Hypothalamus (tissue), 51 donors: ENCODE data around the gene HNRNPR.
"Not testable (repeated sequence)": the region's sequence is repeated elsewhere in the genome, so short reads cannot be mapped to it uniquely, and the experiment has no call there.

Source experiments
- DNase-seq, 51 donors: peaks; one replicate each; lab custom pipeline; 2025; lab: John Stamatoyannopoulos, UW

Gene HNRNPR

DNA sequence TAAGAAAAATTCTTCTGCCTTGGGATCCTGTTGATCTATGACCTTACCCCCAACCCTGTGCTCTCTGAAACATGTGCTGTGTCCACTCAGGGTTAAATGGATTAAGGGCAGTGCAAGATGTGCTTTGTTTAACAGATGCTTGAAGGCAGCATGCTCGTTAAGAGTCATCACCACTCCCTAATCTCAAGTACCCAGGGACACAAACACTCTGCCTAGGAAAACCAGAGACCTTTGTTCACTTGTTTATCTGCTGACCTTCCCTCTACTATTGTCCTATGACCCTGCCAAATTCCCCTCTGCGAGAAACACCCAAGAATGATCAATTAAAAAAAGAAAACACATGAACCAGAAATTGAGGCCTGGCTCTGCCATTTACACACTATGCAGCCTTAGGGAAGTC, 86.0 kb downstream of the HNRNPR start:
- not testable (repeated sequence) for DNase-seq

DNA sequence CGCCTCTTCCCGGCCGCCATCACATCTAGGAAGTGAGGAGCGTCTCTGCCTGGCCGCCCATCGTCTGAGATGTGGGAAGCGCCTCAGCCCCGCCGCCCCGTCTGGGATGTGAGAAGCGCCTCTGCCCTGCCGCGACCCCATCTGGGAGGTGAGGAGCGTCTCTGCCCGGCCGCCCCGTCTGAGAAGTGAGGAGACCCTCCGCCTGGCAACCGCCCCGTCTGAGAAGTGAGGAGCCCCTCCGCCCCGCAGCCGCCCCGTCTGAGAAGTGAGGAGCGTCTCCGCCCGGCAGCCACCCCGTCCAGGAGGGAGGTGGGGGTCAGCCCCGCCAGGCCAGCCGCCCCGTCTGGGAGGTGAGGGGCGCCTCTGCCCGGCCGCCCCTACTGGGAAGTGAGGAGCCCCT, 86.7 kb downstream of the HNRNPR start:
- DNase-seq: not testable (repeated sequence)
